ENCODE data around the gene SLC44A3. TPM values are rescaled to one million over a fixed set of nuclear protein-coding genes. Genes with fewer than 3 reads are reported as not detected.
A peak's percentile ranks its signal among the peaks of the same experiment; 100 is the strongest.

Gene SLC44A3
- total and polyA plus RNA-seq, 10 donors, result 0.28 to 4.0 (median 0.95) TPM

DNA sequence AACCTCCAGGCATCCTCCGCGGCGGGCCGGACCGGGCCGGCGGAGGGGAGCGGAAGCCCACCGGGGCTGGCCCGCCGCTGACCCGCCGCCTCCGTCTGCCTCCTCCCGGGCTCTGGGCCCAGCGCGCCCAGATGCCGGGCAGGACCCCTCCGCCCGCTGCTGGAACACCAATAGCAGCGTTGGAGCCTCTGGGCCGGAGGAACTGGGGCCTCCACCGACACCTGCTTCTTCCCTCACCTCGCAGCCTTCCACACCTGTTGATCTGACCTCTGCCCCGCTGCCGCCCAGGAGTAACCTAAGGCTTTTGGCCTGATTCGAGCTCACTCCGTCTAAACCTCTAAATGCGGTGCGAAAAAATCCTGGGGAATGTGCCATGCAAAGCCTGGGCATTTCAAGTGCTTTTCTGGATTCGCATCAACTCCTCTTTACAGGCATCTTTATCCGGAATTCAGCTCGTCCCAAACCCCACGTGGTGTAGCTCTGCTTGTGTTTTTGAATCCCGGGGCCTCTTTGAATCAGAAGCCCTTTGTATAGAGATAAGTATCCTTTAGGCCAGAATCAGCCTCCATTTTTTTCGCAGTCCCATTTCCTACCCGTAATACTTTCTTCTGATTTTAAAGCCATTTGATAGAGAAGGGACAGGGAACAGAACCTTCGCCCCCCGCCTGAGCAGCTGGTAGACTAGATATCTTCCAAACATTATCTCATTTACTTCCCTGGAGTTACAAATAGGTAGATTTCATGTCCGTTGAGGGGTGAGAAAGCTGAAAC is 107.4 kb downstream of the SLC44A3 start:
- Histone ChIP-seq H3K4me1 (peaks cover 6 to 71% (median 51%) of the 10 kb centered on the region in 6 donors), H3K27ac (peak overlapping the region; percentile 69 to 95 (median 94)), H3K9me3 (no peaks in the 10 kb centered on the region), H3K4me3 (peak overlapping the region; percentile 59 to 76 (median 60)), H3K36me3 (no peaks in the 10 kb centered on the region), H3K27me3 (replicated peaks in 1 of 7) (peaks cover 0 to 50% (median 16%) of the 10 kb centered on the region in 7 donors)
- no peak for DNase-seq
- intact Hi-C loops (cut with DNase I; ENCODE audit: low total_unique reads), result no loop called here
- 15 to 29% (median 19%) methylated on average over 28 to 40 of the region's 40 CpGs for WGBS, 5 donors
- TF ChIP-seq, protein P1, sequence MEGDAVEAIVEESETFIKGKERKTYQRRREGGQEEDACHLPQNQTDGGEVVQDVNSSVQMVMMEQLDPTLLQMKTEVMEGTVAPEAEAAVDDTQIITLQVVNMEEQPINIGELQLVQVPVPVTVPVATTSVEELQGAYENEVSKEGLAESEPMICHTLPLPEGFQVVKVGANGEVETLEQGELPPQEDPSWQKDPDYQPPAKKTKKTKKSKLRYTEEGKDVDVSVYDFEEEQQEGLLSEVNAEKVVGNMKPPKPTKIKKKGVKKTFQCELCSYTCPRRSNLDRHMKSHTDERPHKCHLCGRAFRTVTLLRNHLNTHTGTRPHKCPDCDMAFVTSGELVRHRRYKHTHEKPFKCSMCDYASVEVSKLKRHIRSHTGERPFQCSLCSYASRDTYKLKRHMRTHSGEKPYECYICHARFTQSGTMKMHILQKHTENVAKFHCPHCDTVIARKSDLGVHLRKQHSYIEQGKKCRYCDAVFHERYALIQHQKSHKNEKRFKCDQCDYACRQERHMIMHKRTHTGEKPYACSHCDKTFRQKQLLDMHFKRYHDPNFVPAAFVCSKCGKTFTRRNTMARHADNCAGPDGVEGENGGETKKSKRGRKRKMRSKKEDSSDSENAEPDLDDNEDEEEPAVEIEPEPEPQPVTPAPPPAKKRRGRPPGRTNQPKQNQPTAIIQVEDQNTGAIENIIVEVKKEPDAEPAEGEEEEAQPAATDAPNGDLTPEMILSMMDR (IDR thresholded peaks at IDR 0.05 in 8 of 11, conservative IDR thresholded peaks at IDR 0.05 in 3 of 11), result no peak
- no peak for TF ChIP-seq POLR2A (IDR thresholded peaks at IDR 0.05)
- no peak for TF ChIP-seq POLR2AphosphoS5 (IDR thresholded peaks at IDR 0.05)

DNA sequence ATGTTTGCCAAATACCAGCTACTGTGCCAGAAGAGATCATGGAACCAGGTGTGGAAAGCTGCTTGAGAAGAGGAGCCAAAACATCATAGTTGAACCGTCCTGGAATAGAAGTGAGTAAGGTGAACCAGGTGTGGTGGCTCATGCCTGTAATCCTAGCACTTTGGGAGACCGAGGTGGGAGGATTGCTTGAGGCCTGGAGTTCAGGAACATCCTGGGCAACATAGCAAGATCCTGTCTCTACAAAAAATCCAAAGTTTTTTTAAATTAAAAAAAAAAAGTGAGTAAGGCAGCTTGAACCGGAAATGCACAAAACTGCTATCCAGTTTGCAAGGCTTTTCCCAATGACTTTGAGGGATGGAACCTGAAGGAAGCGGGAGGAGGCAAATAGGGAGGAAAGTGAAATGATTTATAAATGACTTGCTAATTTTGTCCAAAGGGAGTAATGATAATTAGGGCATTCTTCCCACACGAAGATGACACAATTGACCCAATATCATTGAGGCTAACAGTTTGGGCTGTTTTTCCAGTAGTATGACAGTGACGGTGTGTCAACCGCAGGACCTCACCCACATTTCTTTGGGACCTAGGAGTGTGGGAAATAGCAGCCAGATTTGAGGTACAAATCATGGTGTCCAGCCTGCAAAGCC is 108.3 kb downstream of the SLC44A3 start:
- H3K4me3 ChIP-seq, result peak overlapping the region in 5 of 8 donors; percentile 5 to 76 (median 67)
- no peak for DNase-seq
- H3K27ac ChIP-seq, result peak overlapping the region in 7 of 8 donors; percentile 92 to 95 (median 94)
- peaks cover 4 to 64% (median 44%) of the 10 kb centered on the region in 6 donors for H3K4me1 ChIP-seq
- H3K36me3 ChIP-seq, result no peaks in the 10 kb centered on the region
- no peak for TF ChIP-seq POLR2AphosphoS5 (IDR thresholded peaks at IDR 0.05)
- TF ChIP-seq, protein P1 (IDR thresholded peaks at IDR 0.05 in 8 of 11, conservative IDR thresholded peaks at IDR 0.05 in 3 of 11), result no peak
- TF ChIP-seq POLR2A (IDR thresholded peaks at IDR 0.05), result no peak
- peaks cover 0 to 50% (median 16%) of the 10 kb centered on the region in 7 donors for H3K27me3 ChIP-seq (replicated peaks in 1 of 7)
- WGBS, 5 donors, result 72 to 80% (median 77%) methylated on average over 7 of the region's 7 CpGs
- no peaks in the 10 kb centered on the region for H3K9me3 ChIP-seq
- intact Hi-C loops (cut with DNase I; ENCODE audit: low total_unique reads), result no loop called here

DNA sequence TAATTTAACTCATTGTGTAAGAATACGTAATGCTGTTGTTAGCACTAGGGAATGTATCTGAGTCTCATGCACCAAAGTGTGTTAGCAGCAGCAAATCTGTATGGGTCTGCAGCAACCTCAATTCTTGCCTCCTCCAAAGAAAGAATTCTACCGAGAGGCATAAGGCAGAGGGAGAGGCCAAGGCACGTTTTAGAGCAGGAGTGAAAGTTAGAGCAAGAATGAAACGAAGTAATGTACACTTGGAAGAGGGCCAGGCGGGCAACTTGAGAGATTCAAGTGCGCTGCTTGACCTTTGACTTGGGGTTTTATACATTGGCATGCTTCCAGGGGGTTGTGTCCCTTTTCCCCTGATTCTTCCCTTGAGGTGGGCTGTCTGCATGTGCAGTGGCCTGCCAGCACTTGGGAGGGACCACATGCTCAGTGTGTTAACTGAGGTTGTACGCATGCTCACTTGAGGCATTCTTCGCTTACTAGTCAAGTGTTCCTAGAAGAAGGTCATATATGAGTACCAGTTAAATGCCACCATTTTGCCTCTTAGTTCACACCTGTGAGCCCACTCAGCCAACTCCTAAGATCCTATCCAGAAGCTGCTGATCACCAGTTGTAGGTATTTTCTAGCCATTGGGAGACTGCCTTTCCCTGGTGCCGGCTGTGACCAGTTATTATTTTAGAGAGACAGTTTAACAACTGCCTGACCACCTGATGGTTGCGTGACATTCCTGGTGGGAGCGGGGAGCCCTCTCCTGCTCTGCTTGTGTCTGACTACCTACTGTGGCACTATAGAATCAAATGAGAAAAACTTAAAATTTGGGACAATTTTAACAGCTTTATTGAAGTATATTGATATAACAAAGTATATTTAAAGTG is 109.4 kb downstream of the SLC44A3 start:
- WGBS, 5 donors, result 81 to 87% (median 86%) methylated on average over 11 of the region's 11 CpGs
- DNase-seq, result no peak
- Histone ChIP-seq H3K27me3 (replicated peaks in 1 of 7) (peaks cover 0 to 43% (median 16%) of the 10 kb centered on the region in 7 donors), H3K4me1 (peaks cover 4 to 53% (median 34%) of the 10 kb centered on the region in 6 donors), H3K36me3 (no peaks in the 10 kb centered on the region), H3K9me3 (no peaks in the 10 kb centered on the region), H3K4me3 (peak overlapping the region in 2 of 8 donors; percentile 67 to 76), H3K27ac (no peak overlapping the region)
- TF ChIP-seq POLR2AphosphoS5 (IDR thresholded peaks at IDR 0.05), result no peak
- TF ChIP-seq POLR2A (IDR thresholded peaks at IDR 0.05), result no peak
- TF ChIP-seq, protein P1 (IDR thresholded peaks at IDR 0.05 in 8 of 11, conservative IDR thresholded peaks at IDR 0.05 in 3 of 11), result no peak
- intact Hi-C loops (cut with DNase I; ENCODE audit: low total_unique reads), result no loop called here

Data from spleen (tissue), 11 donors.